ENCODE data around the gene EWSR1.
"Not testable (repeated sequence)": the region's sequence is repeated elsewhere in the genome, so short reads cannot be mapped to it uniquely, and the experiment has no call there.

Gene EWSR1

DNA sequence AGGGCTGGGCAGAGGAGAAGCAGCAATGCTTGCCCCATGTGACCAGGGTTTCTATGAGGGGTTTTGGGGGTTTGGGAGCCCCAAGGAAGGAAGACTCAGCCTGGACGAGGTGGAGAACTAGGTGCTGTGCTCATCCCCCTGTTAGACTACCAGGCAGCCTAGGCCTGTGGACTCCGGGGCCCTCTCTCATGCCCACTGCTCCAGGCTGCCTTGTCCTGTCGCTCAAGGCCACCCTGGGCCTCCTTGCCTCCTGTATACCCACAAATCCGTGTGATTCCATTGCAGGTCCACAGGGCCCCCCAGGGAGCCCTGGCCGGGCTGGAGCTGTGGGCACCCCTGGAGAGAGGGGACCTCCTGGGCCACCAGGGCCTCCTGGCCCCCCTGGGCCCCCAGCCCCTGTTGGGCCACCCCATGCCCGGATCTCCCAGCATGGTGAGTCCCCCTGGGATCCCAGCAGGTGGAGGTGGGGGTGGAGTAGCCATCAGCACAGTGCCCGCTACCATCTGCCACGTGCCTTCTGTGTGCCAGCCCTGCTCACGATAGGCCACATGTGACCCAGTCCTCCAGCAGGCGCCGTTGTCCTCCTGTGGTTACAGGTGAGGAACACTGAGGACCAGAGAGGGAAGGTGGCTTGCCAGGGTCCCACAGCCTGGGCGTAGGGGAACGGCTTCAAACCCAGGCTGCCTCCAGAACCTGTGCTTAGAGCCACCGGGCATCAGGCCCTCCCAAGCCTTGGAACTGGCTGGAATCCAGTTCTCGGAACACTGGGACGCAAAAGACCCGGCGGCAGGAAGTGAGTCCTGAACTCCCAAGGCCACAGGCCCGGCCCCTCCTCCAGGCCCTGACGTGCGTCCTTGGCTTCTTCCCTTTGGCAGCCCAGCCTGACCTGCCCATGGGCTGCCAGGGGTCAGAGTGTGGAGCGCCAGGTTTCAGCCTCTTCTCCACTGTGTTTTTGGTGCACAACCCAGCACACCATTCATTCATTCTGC lies 35.8 kb upstream of the EWSR1 start:
- no peak overlapping the region for H3K4me3 ChIP-seq (ENCODE audit: low read length)
- no peaks in the 10 kb centered on the region for H3K27me3 ChIP-seq (ENCODE audit: control insufficient read depth, insufficient read depth, low read length)
- no peaks in the 10 kb centered on the region for H3K36me3 ChIP-seq (ENCODE audit: control insufficient read depth, insufficient read depth, low read length)
- no peaks in the 10 kb centered on the region for H3K9me3 ChIP-seq (ENCODE audit: control insufficient read depth, low read length)
- no peaks in the 10 kb centered on the region for H3K4me1 ChIP-seq (ENCODE audit: control insufficient read depth, insufficient read depth, low read length)
- H3K9ac ChIP-seq (ENCODE audit: low read length), result no peak overlapping the region

DNA sequence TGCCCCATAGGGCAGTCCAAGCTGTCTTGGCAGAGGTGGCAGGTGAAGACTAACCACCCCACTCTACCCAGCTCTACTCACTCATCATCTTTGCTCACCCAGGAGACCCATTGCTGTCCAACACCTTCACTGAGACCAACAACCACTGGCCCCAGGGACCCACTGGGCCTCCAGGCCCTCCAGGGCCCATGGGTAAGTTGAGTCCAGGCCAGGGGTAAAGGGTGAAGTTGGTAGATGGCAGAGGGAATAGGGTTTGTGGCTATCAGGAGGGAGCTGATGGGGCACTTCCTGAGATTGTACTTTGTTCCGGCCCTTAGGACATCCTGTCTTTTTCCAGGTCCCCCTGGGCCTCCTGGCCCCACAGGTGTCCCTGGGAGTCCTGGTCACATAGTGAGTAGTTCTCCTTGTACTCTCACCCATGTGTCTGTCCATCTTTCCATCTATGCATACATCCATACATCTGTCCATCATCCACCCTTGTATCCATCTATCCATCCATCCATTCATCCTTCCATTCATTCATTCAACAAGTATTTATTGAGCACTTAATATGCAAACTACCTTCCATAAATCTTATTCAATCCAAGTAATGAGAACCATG lies 34.7 kb upstream of the EWSR1 start:
- H3K9ac ChIP-seq (ENCODE audit: low read length), result no peak overlapping the region
- H3K27me3 ChIP-seq (ENCODE audit: control insufficient read depth, insufficient read depth, low read length), result no peaks in the 10 kb centered on the region
- no peak overlapping the region for H3K4me3 ChIP-seq (ENCODE audit: low read length)

DNA sequence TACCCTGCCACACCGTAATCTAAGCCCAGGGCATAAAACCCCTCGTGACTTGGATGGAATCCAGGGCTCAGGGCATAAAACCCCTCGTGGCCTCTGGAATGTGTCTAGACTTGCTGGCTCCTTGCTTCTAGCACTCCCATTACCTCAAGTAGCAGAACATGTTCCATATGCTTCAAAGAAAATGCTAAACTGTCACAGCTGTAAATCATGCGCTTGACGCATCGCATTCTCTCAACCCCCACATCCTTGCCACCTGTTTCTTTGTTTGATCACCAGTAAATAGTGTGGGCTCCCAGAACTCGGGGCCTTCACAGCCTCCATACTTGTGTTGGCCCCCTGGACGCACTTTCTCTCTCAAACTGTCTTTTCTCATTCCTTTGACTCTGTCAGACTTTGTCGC lies 27.6 kb upstream of the EWSR1 start:
- not testable (repeated sequence) for H3K27me3 ChIP-seq (ENCODE audit: control insufficient read depth, insufficient read depth, low read length); H3K36me3 ChIP-seq (ENCODE audit: control insufficient read depth, insufficient read depth, low read length); H3K9me3 ChIP-seq (ENCODE audit: control insufficient read depth, low read length); H3K9ac ChIP-seq (ENCODE audit: low read length); H3K4me1 ChIP-seq (ENCODE audit: control insufficient read depth, insufficient read depth, low read length); H3K4me3 ChIP-seq (ENCODE audit: low read length)

More for the DNA sequence above, 34.7 kb upstream of the EWSR1 start:
- Histone ChIP-seq H3K9me3 (ENCODE audit: control insufficient read depth, low read length) (no peaks in the 10 kb centered on the region), H3K4me1 (ENCODE audit: control insufficient read depth, insufficient read depth, low read length) (no peaks in the 10 kb centered on the region), H3K36me3 (ENCODE audit: control insufficient read depth, insufficient read depth, low read length) (no peaks in the 10 kb centered on the region)

DNA sequence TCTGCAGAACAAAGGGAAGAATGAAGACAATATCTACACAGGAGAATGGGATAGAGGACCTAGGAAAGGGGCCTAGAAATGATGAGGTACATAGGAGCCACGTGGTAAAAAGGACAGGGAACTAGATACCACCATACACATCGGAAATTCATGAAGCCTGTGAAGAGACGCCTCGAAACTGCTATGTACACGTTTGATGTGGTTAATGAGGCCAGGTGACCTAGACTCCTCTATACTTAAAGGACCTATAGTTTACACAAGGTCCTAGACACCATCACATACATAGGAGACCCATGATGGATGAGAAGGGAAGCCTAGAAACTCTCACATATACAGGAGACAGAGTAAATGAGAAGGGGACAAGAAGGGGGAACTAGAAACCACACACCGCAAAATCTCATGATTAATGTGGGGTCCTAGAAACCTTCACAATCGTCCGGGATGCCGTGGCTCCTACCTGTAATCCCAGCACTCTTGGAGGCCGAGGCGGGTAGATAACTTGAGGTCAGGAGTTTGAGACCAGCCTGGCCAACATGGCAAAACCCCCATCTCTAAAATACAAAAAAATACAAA lies 24.1 kb upstream of the EWSR1 start:
- no peaks in the 10 kb centered on the region for H3K27me3 ChIP-seq (ENCODE audit: control insufficient read depth, insufficient read depth, low read length)
- H3K4me1 ChIP-seq (ENCODE audit: control insufficient read depth, insufficient read depth, low read length), result no peaks in the 10 kb centered on the region
- H3K36me3 ChIP-seq (ENCODE audit: control insufficient read depth, insufficient read depth, low read length), result no peaks in the 10 kb centered on the region
- no peak overlapping the region for H3K4me3 ChIP-seq (ENCODE audit: low read length)
- H3K9ac ChIP-seq (ENCODE audit: low read length), result no peak overlapping the region
- H3K9me3 ChIP-seq (ENCODE audit: control insufficient read depth, low read length), result no peaks in the 10 kb centered on the region

DNA sequence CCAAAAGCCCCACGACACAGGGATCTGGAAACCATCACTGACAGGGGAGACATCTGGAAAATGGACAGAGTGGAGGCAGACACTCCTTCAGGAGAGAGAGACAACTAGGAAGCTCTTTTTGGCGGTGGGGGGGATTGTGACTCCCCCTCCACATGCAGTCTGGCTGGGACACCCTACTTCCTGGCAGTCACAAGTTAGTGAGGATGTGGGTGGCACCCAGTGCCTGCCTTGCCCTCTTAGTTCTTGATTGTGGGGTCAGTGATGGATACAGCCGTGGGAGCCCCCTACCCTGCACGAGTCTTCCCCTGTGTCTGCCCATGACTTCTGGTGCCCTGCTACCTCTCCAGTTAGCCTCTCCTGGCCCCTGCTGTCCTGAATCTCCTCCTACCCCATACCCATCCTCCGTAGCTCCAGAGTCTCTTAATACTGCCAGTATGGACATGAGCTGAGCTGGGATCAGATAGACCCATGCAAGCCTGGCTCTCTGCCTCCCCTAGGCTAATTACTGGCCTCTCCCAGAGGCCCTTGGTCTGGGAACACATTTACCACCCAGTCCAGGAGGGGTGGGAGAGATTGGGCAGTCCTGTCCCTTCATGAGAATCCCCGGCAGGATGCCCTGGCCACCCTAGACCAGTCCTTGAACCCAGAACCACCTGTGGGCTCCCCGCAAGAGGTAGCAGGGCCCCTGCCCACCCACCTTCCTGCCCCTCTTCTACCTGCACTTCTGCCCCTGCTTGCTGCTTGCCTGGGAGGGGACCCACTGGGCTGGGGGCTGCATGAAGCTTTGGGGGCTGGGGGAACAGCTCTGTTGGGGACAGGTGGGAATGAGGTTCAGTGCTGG lies 23.1 kb upstream of the EWSR1 start:
- H3K9ac ChIP-seq (ENCODE audit: low read length), result no peak overlapping the region
- H3K27me3 ChIP-seq (ENCODE audit: control insufficient read depth, insufficient read depth, low read length), result no peaks in the 10 kb centered on the region
- no peaks in the 10 kb centered on the region for H3K36me3 ChIP-seq (ENCODE audit: control insufficient read depth, insufficient read depth, low read length)
- no peaks in the 10 kb centered on the region for H3K4me1 ChIP-seq (ENCODE audit: control insufficient read depth, insufficient read depth, low read length)
- H3K4me3 ChIP-seq (ENCODE audit: low read length), result no peak overlapping the region
- H3K9me3 ChIP-seq (ENCODE audit: control insufficient read depth, low read length), result no peaks in the 10 kb centered on the region

DNA sequence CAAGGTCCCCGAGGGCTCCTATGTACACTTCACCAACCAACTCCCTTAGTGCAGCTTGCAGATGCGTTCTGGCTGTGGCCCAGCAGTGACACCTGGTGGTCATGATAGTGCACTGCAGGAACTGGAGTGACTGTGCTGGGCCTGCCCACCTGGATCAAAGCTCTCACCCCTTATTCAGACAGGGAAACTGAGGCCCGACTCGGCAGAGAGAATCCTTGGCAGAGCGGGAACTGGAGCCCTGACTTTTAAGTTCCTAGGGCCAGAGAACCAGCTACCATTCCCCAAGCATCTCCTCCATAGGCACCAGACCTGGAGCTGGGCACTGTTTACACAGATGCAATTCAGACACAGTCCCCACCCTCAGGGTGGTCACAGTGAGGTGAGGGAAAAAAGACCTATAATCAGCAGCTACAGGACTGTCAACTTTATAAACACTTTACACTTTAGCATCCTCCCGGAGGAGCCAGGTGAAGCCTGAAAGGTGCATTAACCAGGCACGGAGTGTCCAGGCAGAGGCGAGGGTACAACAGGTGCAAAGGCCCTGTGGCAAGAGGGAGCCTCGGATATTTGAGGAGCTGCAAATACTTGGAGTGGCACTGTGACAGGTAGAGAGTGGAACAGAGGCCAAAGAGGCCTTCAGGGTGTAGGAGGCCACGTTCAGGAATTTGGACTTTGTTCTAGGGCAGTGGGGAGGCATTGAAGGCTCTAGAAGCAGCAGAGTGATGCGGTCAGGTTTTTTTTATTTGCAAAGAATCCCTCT lies 22.3 kb upstream of the EWSR1 start:
- no peak overlapping the region for H3K9ac ChIP-seq (ENCODE audit: low read length)
- H3K36me3 ChIP-seq (ENCODE audit: control insufficient read depth, insufficient read depth, low read length), result no peaks in the 10 kb centered on the region
- H3K4me1 ChIP-seq (ENCODE audit: control insufficient read depth, insufficient read depth, low read length), result no peaks in the 10 kb centered on the region
- no peaks in the 10 kb centered on the region for H3K9me3 ChIP-seq (ENCODE audit: control insufficient read depth, low read length)
- no peaks in the 10 kb centered on the region for H3K27me3 ChIP-seq (ENCODE audit: control insufficient read depth, insufficient read depth, low read length)
- H3K4me3 ChIP-seq (ENCODE audit: low read length), result no peak overlapping the region

DNA sequence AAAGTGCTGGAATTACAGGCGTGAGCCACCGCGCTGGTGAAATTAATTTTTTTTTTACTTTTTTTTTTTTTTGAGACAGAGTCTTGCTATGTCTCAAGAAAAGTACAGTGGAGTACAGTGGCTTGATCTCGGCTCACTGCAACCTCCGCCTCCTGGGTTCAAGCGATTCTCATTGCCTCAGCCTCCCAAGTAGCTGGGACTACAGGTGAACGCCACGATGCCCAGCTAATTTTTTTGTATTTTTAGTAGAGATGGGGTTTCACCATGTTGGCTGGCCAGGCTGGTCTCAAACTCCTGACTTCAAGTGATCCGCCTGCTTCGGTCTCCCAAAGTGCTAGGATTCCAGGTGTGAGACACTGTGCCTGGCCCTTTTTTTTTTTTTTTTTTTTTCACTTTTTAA lies 20.2 kb upstream of the EWSR1 start:
- H3K9me3 ChIP-seq (ENCODE audit: control insufficient read depth, low read length); H3K9ac ChIP-seq (ENCODE audit: low read length); H3K27me3 ChIP-seq (ENCODE audit: control insufficient read depth, insufficient read depth, low read length); H3K36me3 ChIP-seq (ENCODE audit: control insufficient read depth, insufficient read depth, low read length); H3K4me1 ChIP-seq (ENCODE audit: control insufficient read depth, insufficient read depth, low read length); H3K4me3 ChIP-seq (ENCODE audit: low read length): not testable (repeated sequence)

DNA sequence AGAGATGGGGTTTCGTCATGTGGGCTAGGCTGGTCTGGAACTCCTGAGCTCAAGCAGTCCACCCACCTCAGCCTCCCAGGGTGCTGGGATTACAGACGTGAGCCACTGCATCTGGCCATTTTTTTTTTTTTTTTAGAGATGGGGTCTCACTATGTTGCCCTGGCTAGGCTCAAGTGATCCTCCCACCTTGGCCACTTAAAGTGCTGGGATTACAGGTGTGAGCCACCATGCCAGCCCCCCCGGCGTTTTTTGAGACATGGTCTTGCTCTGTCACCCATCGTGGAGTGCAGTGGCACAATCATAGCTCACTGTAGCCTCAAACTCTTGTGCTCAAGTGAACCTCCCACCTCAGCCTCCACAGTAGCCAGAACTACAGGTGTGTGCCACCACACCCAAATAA lies 16.8 kb upstream of the EWSR1 start:
- Histone ChIP-seq H3K9ac (ENCODE audit: low read length) (no peak overlapping the region), H3K9me3 (ENCODE audit: control insufficient read depth, low read length) (no peaks in the 10 kb centered on the region), H3K27me3 (ENCODE audit: control insufficient read depth, insufficient read depth, low read length) (no peaks in the 10 kb centered on the region), H3K4me3 (ENCODE audit: low read length) (no peak overlapping the region), H3K36me3 (ENCODE audit: control insufficient read depth, insufficient read depth, low read length) (no peaks in the 10 kb centered on the region), H3K4me1 (ENCODE audit: control insufficient read depth, insufficient read depth, low read length) (no peaks in the 10 kb centered on the region)

DNA sequence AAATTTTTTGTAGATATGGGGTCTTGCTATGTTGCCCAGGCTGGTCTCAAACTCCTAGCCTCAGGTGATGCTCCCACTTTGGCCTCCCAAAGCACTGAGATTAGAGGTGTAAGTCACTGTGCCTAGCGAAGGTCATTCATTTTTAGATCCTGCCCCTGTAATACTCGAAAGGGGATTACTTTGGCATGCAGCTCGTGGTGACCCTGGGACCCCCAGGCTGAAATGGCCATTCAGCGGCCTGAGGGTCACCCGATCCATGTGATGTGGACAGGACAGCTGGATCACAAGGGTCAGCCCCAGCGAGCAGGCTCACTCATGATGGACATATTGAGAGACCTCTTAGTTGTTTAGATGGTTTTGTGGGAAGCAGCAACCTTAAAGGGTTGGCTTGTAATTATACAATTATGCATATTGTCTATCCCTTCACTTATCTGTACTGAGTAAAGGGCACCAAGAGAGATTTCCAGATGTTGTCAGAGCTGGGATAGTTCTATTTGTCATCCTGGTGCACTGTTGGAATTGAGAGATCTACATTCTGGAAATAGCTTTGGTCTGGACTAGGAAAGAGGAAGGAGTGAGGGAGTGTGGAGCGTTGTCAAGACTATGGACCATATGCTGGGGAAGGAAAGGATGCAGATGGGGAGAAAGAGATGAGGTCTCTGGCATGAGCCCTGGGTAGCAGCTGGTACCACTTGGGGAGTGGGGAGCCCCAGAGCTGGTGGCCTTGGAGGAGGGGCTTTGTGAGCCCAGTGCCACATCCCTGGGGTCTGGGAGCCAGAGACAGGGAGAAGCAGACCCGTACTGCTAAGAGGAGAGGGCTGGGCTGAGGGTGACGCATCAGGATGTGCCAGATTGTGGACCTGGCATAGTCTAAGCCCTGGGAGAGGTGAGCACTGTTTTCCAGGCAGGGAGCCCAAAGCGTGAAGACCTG lies 15.8 kb upstream of the EWSR1 start:
- no peaks in the 10 kb centered on the region for H3K4me1 ChIP-seq (ENCODE audit: control insufficient read depth, insufficient read depth, low read length)
- H3K27me3 ChIP-seq (ENCODE audit: control insufficient read depth, insufficient read depth, low read length), result no peaks in the 10 kb centered on the region
- H3K4me3 ChIP-seq (ENCODE audit: low read length), result no peak overlapping the region
- H3K9me3 ChIP-seq (ENCODE audit: control insufficient read depth, low read length), result no peaks in the 10 kb centered on the region
- no peak overlapping the region for H3K9ac ChIP-seq (ENCODE audit: low read length)
- no peaks in the 10 kb centered on the region for H3K36me3 ChIP-seq (ENCODE audit: control insufficient read depth, insufficient read depth, low read length)

DNA sequence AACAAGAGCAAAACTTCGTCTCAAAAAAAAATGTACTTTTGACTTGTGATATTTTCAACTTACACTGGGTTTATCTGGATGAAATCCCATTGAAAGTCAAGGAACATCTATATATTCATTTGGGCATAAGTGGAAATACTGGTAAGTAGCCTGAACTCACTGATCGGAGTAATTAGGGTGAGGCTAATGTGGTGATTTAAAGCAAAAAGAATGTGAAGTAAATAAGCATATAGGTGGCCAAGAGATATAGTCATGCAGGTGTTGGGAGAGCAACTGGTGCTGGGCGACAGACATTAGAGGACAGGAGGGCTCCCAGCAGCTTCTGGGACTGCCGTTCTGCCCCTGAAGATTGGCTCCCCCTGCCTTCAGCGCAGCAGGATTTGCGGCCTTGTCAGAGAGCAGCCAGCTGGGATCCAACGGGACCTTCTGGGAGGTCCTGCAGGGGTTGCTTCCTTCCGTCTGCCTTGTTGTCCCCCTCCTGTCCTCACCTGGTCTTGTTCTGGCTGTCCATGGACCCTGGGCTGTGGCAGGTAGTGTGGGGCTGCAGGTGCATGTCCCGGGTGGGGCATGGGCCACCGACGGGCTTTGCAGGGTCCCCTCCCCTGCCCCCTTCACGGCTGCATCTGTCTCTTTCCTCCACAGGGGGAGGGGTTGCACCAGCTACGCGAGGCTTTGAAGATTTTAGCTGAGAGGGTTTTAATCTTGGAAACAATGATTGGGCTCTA lies 14.3 kb upstream of the EWSR1 start:
- H3K4me3 ChIP-seq (ENCODE audit: low read length), result no peak overlapping the region
- H3K4me1 ChIP-seq (ENCODE audit: control insufficient read depth, insufficient read depth, low read length), result no peaks in the 10 kb centered on the region
- H3K9me3 ChIP-seq (ENCODE audit: control insufficient read depth, low read length), result no peaks in the 10 kb centered on the region
- H3K9ac ChIP-seq (ENCODE audit: low read length), result no peak overlapping the region
- no peaks in the 10 kb centered on the region for H3K27me3 ChIP-seq (ENCODE audit: control insufficient read depth, insufficient read depth, low read length)
- H3K36me3 ChIP-seq (ENCODE audit: control insufficient read depth, insufficient read depth, low read length), result no peaks in the 10 kb centered on the region
